SK-N-SH (cell line): ENCODE data around the gene KCNQ4. TPM values are rescaled to one million over a fixed set of nuclear protein-coding genes. Genes with fewer than 3 reads are reported as not detected.

ENCODE experiments used
- CTCF ChIA-PET: fragments of 300-600, 350-600 bp; formaldehyde crosslinking; extraction: SDS; loops from one replicate; lab custom pipeline; 2021; lab: Yijun Ruan, JAX
- POLR2A ChIA-PET: fragments of 350-600 bp; sonication (Branson Sonifier 250); formaldehyde crosslinking; extraction: SDS; loops from one replicate; lab custom pipeline; 2020; ENCODE audit warnings: antibody characterized with exemption, inconsistent platforms; lab: Yijun Ruan, JAX
- DNase-seq: peaks from one replicate; pipeline ENCODE4 v3.0.0; 2012
- H2AFZ ChIP-seq: fragments of 200-600 bp; sonication (generic); 2 replicates; pipeline ENCODE4 v1.8.1; 2016; ENCODE audit warnings: antibody characterized with exemption, mild to moderate bottlenecking, low read depth
- H3F3A ChIP-seq: fragments of 200-600 bp; sonication (generic); replicated peaks from 2 replicates; pipeline ENCODE3; 2016; ENCODE audit warnings: antibody characterized with exemption, mild to moderate bottlenecking; ENCODE audit not compliant: insufficient read depth
- H3K27ac ChIP-seq, 2 experiments: fragments of 200-500 bp in 1 of 2; fragments of 200-600 bp in 1 of 2; sonication (Bioruptor generic) in 1 of 2; sonication (generic), shearing (Covaris generic) in 1 of 2; 2 replicates each; pipeline versions ENCODE4 v1.5.1 to v1.6.1; 2014 to 2016; ENCODE audit warnings: low read depth in 2 of 2, inconsistent platforms in 1 of 2, low read length in 1 of 2, mild to moderate bottlenecking in 1 of 2, mixed read lengths in 1 of 2
- H3K27me3 ChIP-seq: fragments of 200-600 bp; sonication (generic), shearing (Covaris generic); 2 replicates; pipeline ENCODE4 v1.6.1; 2016; ENCODE audit warnings: mixed run types; ENCODE audit not compliant: insufficient read depth
- H3K36me3 ChIP-seq, 2 experiments: fragments of 200-500 bp in 1 of 2; fragments of 200-600 bp in 1 of 2; sonication (Bioruptor generic) in 1 of 2; sonication (generic) in 1 of 2; replicated peaks in 1 of 2; 2 replicates each; pipeline versions ENCODE3 to v1.5.1; 2014 to 2016; ENCODE audit warnings: low read length in 1 of 2, mild to moderate bottlenecking in 1 of 2; ENCODE audit not compliant: insufficient read depth in 2 of 2, control insufficient read depth in 1 of 2
- H3K4me1 ChIP-seq, 2 experiments: fragments of 200-500 bp in 1 of 2; fragments of 200-600 bp in 1 of 2; sonication (Bioruptor generic) in 1 of 2; sonication (generic), shearing (Covaris generic) in 1 of 2; 2 replicates each; pipeline versions ENCODE4 v1.5.1 to v1.6.1; 2014 to 2016; ENCODE audit warnings: low read depth in 1 of 2, low read length in 1 of 2, mixed run types in 1 of 2; ENCODE audit not compliant: insufficient read depth in 2 of 2, control insufficient read depth in 1 of 2
- H3K4me2 ChIP-seq: fragments of 200-600 bp; sonication (generic), shearing (Covaris generic); 2 replicates; pipeline ENCODE4 v1.6.1; 2017; ENCODE audit warnings: mixed run types
- H3K4me3 ChIP-seq, 2 experiments: fragments of 200-500 bp in 1 of 2; fragments of 200-600 bp in 1 of 2; sonication (Bioruptor generic) in 1 of 2; sonication (generic), shearing (Covaris generic) in 1 of 2; 2 replicates each; pipeline versions ENCODE4 v1.5.1 to v1.8.1; 2014 to 2016; ENCODE audit warnings: low read depth in 2 of 2, inconsistent platforms in 1 of 2, low read length in 1 of 2, mild to moderate bottlenecking in 1 of 2, mixed read lengths in 1 of 2, moderate library complexity in 1 of 2
- H3K79me2 ChIP-seq: fragments of 200-600 bp; sonication (generic); 2 replicates; pipeline ENCODE4 v1.8.1; 2017; ENCODE audit warnings: mild to moderate bottlenecking; ENCODE audit not compliant: insufficient read depth
- H3K9ac ChIP-seq: fragments of 200-600 bp; sonication (generic); 2 replicates; pipeline ENCODE4 v1.6.1; 2017; ENCODE audit warnings: mixed run types
- H3K9me2 ChIP-seq: fragments of 200-600 bp; sonication (generic); 2 replicates; pipeline ENCODE4 v1.6.1; 2017; ENCODE audit warnings: mixed run types
- H3K9me3 ChIP-seq: fragments of 200-600 bp; sonication (generic); 2 replicates; pipeline ENCODE4 v1.6.1; 2017; ENCODE audit warnings: mixed run types, mild to moderate bottlenecking, moderate library complexity
- H4K20me1 ChIP-seq: fragments of 200-600 bp; sonication (generic); 2 replicates; pipeline ENCODE4 v1.6.1; 2017; ENCODE audit warnings: mild to moderate bottlenecking, mixed run types; ENCODE audit not compliant: insufficient read depth
- EP300 ChIP-seq, 2 experiments: IDR thresholded peaks; 2 replicates each; pipeline versions ENCODE4 v1.4.0 to v1.6.1; 2012; ENCODE audit warnings: borderline replicate concordance in 1 of 2, low read depth in 1 of 2, low read length in 1 of 2
- MAX ChIP-seq: IDR thresholded peaks from 2 replicates; pipeline ENCODE4 v1.4.0; 2012; ENCODE audit warnings: low read depth
- NRF1 ChIP-seq: IDR thresholded peaks from 2 replicates; pipeline ENCODE4 v1.6.1; 2012; ENCODE audit warnings: low read depth, mild to moderate bottlenecking, low read length
- RCOR1 ChIP-seq: fragments of 150-350 bp; IDR thresholded peaks from 2 replicates; pipeline ENCODE4 v1.6.1; 2017; ENCODE audit warnings: antibody characterized with exemption, low read length
- REST ChIP-seq: IDR thresholded peaks from 2 replicates; pipeline ENCODE4 v1.6.1; 2012; ENCODE audit warnings: mild to moderate bottlenecking, low read depth, low read length, moderate library complexity
- RFX5 ChIP-seq: IDR thresholded peaks from 2 replicates; pipeline ENCODE4 v1.6.1; 2012; ENCODE audit warnings: mild to moderate bottlenecking, improper control_type of control experiment, low read length
- RXRA ChIP-seq: IDR thresholded peaks from 2 replicates; pipeline ENCODE4 v1.4.0; 2012; ENCODE audit warnings: low read depth, mild to moderate bottlenecking, borderline replicate concordance
- TCF12 ChIP-seq: IDR thresholded peaks from 2 replicates; pipeline ENCODE4 v1.4.0; 2012
- USF1 ChIP-seq: IDR thresholded peaks from 2 replicates; pipeline ENCODE4 v1.4.0; 2012; ENCODE audit warnings: low read depth, borderline replicate concordance
- YY1 ChIP-seq: IDR thresholded peaks from 2 replicates; pipeline ENCODE4 v1.4.0; 2012; ENCODE audit warnings: low read depth, mild to moderate bottlenecking
- WGBS: methylation state at CpG from one replicate; pipeline ENCODE4 v1.1.6; 2017; ENCODE audit warnings: low lambda C conversion rate; 5-methylcytosine and 5-hydroxymethylcytosine counted together
- polyA plus RNA-seq, 3 experiments: library from polyadenylated mRNA; depleted of rRNA; stranded (reverse); fragments of >200 nt; gene quantifications; 2 replicates each; pipeline ENCODE4 v1.2.3, GENCODE V29; 2012

KCNQ4 gene
- polyA plus RNA-seq, 1 of the 3 experiments (the other 2 are of a cell fraction) = 0.15 TPM

- TF ChIP-seq REST (no peak), USF1 (no peak), RXRA (no peak)
Observed at GRCh38 chr1:40738831-40739230, 44.8 kb upstream of the KCNQ4 start (continued).

GRCh38 chr1:40739455-40740008, 44.1 kb upstream of the KCNQ4 start:
- Histone ChIP-seq H3K4me1 (0 out of 4 replicates have a peak, but pooled peaks cover 0 to 2% of the 10 kb centered on the region in 2 experiments), H3K27ac (no peak overlapping the region), H3K79me2 (peaks cover 81% of the 10 kb centered on the region), H3K36me3 (peaks cover 42 to 45% of the 10 kb centered on the region in 2 experiments), H3K9me3 (no peaks in the 10 kb centered on the region), H3K9me2 (no peaks in the 10 kb centered on the region), H3K27me3 (no peaks in the 10 kb centered on the region), H2AFZ (no peak overlapping the region), H3K4me2 (no peak overlapping the region), H4K20me1 (no peaks in the 10 kb centered on the region), H3F3A (peaks cover 5% of the 10 kb centered on the region), H3K4me3 (no peak overlapping the region), H3K9ac (no peak overlapping the region)
- TF ChIP-seq TCF12 (no peak), REST (no peak), NRF1 (no peak), MAX (no peak), USF1 (no peak), EP300 (IDR thresholded peaks at IDR 0.05; ENCODE audit: borderline replicate concordance in 1 of 2, low read depth in 1 of 2, low read length in 1 of 2) (no peak), YY1 (no peak), RCOR1 (no peak), RFX5 (no peak)
- 78% methylated on average over 3 of the region's 3 CpGs for WGBS
- ChIA-PET CTCF (interaction anchor here (1.8 kb wide), 1 partner anchor 10 kb away, joined by 7 read pairs; no protein-coding TSS in a partner anchor), POLR2A (no interaction called here)
- DNase-seq = no peak
